ENCODE results near the gene INPP4B.

The INPP4B gene

DNA sequence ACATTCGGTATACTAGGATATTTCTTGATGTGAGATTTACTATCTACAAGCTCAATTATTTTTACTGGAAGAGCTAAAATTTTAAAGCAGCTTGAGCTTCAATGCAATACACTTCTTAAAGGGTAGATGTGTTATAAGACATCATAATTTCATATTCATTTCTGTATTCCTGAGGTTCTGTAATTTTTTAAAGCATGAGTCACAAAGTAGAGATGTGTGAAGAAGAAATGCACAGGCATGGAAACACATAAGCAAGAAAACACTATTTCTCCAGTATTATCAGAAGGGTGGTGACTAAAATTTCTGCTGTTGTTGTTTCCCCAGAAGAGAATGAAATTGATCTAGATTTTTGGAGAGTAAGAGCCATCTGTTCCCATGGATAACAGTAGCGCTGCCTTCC, 72.6 kb downstream of the INPP4B start:
- Histone ChIP-seq H3K79me2 (no peaks in the 10 kb centered on the region), H3K4me2 (ENCODE audit: low read length) (no peak overlapping the region), H3K36me3 (ENCODE audit: control insufficient read depth, insufficient read depth, low read length) (no peaks in the 10 kb centered on the region), H3K4me3 (ENCODE audit: low read depth, low read length) (no peak overlapping the region), H2AFZ (no peak overlapping the region), H3K4me1 (no peaks in the 10 kb centered on the region), H3K27ac (no peak overlapping the region), H3K27me3 (ENCODE audit: control insufficient read depth, insufficient read depth, low read length) (no peaks in the 10 kb centered on the region), H3K9me3 (ENCODE audit: control insufficient read depth, low read length) (no peaks in the 10 kb centered on the region), H3K9ac (no peak overlapping the region)
- TF ChIP-seq, protein P1, sequence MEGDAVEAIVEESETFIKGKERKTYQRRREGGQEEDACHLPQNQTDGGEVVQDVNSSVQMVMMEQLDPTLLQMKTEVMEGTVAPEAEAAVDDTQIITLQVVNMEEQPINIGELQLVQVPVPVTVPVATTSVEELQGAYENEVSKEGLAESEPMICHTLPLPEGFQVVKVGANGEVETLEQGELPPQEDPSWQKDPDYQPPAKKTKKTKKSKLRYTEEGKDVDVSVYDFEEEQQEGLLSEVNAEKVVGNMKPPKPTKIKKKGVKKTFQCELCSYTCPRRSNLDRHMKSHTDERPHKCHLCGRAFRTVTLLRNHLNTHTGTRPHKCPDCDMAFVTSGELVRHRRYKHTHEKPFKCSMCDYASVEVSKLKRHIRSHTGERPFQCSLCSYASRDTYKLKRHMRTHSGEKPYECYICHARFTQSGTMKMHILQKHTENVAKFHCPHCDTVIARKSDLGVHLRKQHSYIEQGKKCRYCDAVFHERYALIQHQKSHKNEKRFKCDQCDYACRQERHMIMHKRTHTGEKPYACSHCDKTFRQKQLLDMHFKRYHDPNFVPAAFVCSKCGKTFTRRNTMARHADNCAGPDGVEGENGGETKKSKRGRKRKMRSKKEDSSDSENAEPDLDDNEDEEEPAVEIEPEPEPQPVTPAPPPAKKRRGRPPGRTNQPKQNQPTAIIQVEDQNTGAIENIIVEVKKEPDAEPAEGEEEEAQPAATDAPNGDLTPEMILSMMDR (IDR thresholded peaks at IDR 0.05): no peak

GRCh38 chr4:142762280-142762679, 83.8 kb downstream of the INPP4B start:
- H3K9me3 ChIP-seq (ENCODE audit: control insufficient read depth, low read length): no peaks in the 10 kb centered on the region
- no peaks in the 10 kb centered on the region for H3K27me3 ChIP-seq (ENCODE audit: control insufficient read depth, insufficient read depth, low read length)
- no peaks in the 10 kb centered on the region for H3K79me2 ChIP-seq
- H3K4me1 ChIP-seq: no peaks in the 10 kb centered on the region
- H3K27ac ChIP-seq: no peak overlapping the region
- no peaks in the 10 kb centered on the region for H3K36me3 ChIP-seq (ENCODE audit: control insufficient read depth, insufficient read depth, low read length)
- TF ChIP-seq, protein P1 (IDR thresholded peaks at IDR 0.05): no peak
- H3K9ac ChIP-seq: no peak overlapping the region
- no peak overlapping the region for H3K4me3 ChIP-seq (ENCODE audit: low read depth, low read length)
- H2AFZ ChIP-seq: no peak overlapping the region
- no peak overlapping the region for H3K4me2 ChIP-seq (ENCODE audit: low read length)

DNA sequence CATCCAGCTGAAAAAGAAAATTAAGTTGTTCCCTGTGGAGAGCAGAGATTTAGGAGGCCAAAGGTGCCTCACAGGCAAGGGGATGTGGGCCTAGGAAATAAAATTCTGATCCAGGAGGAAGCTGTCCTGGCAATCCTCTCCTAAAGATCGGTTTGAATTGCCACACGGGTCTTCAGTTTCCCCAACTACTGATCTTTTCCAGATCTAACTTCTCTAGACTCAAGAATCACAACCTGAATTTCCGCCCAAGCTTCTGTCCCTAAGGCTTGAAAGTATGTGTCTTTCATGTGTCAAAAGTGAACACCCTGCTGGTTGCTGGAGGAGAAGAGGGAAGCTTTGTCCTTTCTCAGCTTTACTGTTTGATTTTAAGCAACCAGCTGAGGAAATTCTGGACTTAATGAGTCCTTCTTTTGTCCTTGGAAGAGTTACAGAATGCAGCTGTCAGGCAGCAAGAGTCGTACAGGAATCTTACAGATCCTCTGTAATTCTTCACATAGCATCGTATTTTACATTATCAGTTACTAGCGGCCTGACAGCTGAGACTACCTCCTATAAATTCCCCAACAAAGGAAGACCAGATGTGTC, 93.8 kb downstream of the INPP4B start:
- Histone ChIP-seq H3K9me3 (ENCODE audit: control insufficient read depth, low read length) (no peaks in the 10 kb centered on the region), H3K4me1 (no peaks in the 10 kb centered on the region), H3K4me3 (ENCODE audit: low read depth, low read length) (no peak overlapping the region), H3K27me3 (ENCODE audit: control insufficient read depth, insufficient read depth, low read length) (no peaks in the 10 kb centered on the region), H3K36me3 (ENCODE audit: control insufficient read depth, insufficient read depth, low read length) (no peaks in the 10 kb centered on the region), H3K79me2 (no peaks in the 10 kb centered on the region), H3K4me2 (ENCODE audit: low read length) (no peak overlapping the region), H3K27ac (no peak overlapping the region), H2AFZ (no peak overlapping the region), H3K9ac (no peak overlapping the region)
- TF ChIP-seq, protein P1 (IDR thresholded peaks at IDR 0.05): no peak

DNA sequence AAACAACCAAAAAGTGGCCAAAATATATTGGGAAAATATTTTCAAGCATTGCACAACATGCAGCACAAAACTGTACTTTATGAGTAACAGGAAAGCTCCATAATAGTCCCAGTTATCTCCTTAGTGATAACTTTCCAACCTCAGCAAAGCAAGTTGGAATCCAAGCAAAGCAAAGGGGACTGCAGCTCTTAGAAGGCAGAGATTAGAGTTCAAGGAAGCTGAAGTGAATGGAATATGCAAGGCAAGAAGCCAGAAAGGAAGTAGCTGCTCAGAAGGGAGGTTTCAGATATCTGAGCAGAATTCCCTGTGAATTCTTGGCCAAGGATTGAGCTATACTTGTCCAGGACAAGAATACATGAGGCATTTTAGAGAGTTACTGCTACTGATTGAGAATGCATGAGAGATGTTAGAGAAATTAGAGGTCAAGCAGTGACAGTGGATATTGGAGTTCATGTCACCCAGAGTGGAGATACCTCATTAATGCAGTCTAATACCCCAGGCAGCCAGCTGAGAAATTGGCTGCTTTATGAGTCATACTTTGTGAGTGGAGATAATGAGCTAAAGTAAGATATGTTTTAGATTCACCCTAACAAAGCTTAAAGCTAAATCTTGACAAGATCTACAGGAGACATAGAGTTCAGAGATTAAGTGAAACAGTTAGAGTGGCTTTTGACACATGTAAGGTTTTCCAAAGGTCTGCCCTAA, 102.8 kb downstream of the INPP4B start:
- TF ChIP-seq, protein P1 (IDR thresholded peaks at IDR 0.05): no peak
- Histone ChIP-seq H3K27me3 (ENCODE audit: control insufficient read depth, insufficient read depth, low read length) (no peaks in the 10 kb centered on the region), H3K4me2 (ENCODE audit: low read length) (no peak overlapping the region), H2AFZ (no peak overlapping the region), H3K36me3 (ENCODE audit: control insufficient read depth, insufficient read depth, low read length) (no peaks in the 10 kb centered on the region), H3K9ac (no peak overlapping the region), H3K79me2 (no peaks in the 10 kb centered on the region), H3K4me1 (no peaks in the 10 kb centered on the region), H3K4me3 (ENCODE audit: low read depth, low read length) (no peak overlapping the region), H3K27ac (no peak overlapping the region), H3K9me3 (ENCODE audit: control insufficient read depth, low read length) (no peaks in the 10 kb centered on the region)

GRCh38 chr4:142741995-142742394, 104.1 kb downstream of the INPP4B start:
- Histone ChIP-seq H3K9me3 (ENCODE audit: control insufficient read depth, low read length) (no peaks in the 10 kb centered on the region), H2AFZ (no peak overlapping the region), H3K36me3 (ENCODE audit: control insufficient read depth, insufficient read depth, low read length) (no peaks in the 10 kb centered on the region), H3K27ac (no peak overlapping the region), H3K4me2 (ENCODE audit: low read length) (no peak overlapping the region), H3K79me2 (no peaks in the 10 kb centered on the region), H3K4me1 (no peaks in the 10 kb centered on the region), H3K27me3 (ENCODE audit: control insufficient read depth, insufficient read depth, low read length) (no peaks in the 10 kb centered on the region), H3K9ac (no peak overlapping the region), H3K4me3 (ENCODE audit: low read depth, low read length) (no peak overlapping the region)
- TF ChIP-seq, protein P1 (IDR thresholded peaks at IDR 0.05): no peak

Data from parathyroid adenoma (tissue), 2 donors.